Head of caudate nucleus (tissue), 42 donors: ENCODE data around the gene NOA1.
A peak's percentile ranks its signal among the peaks of the same experiment; 100 is the strongest.
"Not testable (repeated sequence)": the region's sequence is repeated elsewhere in the genome, so short reads cannot be mapped to it uniquely, and the experiment has no call there.

Source experiments
- DNase-seq, 42 donors: peaks; one replicate each; pipeline versions ENCODE4 v3.0.0 to v3.0.0-alpha.2; 2020 to 2021; ENCODE audit warnings: mixed read lengths in 7 of 42
- intact Hi-C: fragments of 100-400 bp; cut with DNase I; formaldehyde crosslinking; loops from one replicate; pipeline ENCODE4 v1.15.0; 2022

The NOA1 gene

DNA sequence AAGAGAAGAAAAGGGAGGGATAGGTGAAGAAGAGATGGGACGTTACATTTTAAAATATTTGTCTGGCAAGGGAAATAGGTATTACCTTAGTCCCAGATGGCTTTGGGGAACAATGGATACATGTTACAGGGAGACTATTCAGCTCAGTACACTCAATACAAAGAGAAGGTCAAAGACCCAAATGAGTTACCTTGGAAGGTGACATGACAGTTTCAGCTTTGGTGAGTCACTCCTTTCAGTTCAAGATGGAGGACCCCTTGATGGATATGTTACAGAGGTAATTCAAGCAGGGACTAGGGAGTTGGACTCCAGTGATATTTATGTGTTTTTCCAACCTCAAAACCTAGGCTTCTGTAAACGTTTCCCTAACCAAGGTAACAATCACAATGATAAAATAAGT, 5.0 kb downstream of the NOA1 start:
- intact Hi-C loops: no loop called here
- no peak for DNase-seq

DNA sequence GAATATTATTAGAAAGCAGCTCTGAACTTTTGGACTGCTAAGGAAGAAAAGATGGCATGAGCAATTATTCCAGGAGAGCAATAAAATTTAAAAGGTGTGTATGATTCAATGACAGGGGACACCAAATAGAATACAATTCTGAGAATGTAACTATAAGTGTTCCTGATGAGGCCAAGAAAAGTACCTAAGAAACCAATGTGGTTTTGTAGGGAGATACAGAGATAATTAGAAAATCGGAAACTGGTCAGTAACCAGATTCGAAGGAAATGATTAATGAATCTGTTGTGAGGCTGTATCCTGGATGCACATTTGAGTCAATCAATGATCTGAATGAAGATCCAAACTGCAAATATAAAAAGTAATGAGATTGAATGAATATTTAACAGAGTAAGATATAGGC, 6.0 kb downstream of the NOA1 start:
- intact Hi-C loops: no loop called here
- no peak for DNase-seq

DNA sequence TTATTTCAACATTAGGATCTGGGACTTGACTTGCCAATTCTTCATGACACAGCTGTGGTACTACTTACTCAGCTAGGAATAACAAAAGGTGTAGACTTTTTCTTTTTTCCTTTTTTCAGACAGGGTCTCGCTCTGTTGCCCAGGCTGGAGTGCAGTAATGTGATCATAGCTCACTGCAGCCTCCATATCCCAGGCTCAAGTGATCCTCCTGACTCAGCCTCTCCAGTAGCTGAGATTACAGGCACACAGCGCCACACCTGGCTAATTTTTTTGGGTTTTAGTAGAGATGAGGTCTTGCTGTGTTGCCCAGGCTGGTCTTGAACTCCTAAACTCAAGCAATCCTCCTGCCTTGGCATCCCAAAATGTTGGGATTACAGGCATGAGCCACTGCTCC, 16.3 kb downstream of the NOA1 start:
- DNase-seq: peak in 1 of 42 donors; percentile 8

DNA sequence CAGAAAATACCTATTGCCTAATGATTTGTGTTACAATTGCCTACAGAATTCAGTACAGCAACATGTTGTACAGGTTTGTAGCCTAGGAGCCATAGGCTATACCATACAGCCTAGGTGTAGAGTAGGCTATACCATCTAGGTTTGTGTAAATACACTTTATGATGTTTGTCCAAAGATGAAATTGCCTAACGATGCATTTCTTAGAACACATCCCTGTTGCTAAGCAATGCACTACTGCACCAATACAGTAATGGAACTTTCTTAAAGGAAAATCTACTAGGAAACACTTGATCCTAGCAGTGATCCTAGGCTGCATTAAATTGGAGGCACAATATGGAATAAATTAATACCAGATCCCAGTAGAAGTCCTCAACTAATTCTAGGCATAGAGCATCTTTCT, 18.3 kb downstream of the NOA1 start:
- intact Hi-C loops: no loop called here

More for the DNA sequence above, 16.3 kb downstream of the NOA1 start:
- intact Hi-C loops: no loop called here

DNA sequence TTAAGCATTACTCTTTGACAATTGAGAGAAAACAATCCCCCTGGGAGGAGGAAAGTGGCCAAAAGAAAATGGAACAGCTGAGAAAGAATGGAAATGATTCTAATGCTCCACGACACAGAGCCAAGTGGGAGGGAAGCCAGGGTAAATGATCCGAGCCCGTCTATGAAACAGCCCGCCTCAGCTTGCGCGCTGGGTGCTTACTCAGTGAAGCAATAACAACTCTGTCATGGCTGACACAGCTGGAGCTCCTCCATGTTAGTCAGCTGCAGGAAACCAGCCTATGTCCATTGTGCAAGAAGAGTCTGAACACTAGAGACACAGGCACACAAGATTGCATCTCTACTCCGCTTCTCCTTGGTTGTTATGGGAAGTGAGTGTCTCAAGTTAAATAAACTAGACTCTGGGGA, 19.3 kb downstream of the NOA1 start:
- intact Hi-C loops: no loop called here
- peak in 39 of 42 donors; percentile 20 to 91 (median 70) for DNase-seq

More for the DNA sequence above, 18.3 kb downstream of the NOA1 start:
- DNase-seq: no peak

GRCh38 chr4:56953680-56954520, 23.5 kb downstream of the NOA1 start:
- peak in 18 of 42 donors; percentile 12 to 59 (median 36) for DNase-seq
- intact Hi-C loops: no loop called here

DNA sequence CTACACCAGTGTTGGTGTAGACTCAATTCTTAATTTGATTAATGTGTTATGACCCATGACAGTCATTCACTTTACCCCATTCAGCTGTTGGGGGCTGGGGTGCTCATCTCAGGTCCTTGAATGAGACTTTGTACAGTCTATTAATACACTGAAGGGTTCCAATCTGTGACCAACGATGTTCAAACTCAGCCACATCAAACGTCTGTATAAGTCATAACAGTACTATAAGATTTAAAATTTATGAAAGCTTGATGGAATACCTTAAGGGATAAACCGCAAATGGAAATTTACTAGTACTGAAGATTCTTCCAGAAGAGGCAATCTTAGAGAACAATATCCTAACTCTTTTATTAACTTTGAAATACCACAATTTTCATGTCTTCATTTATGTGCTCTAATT, 36.0 kb downstream of the NOA1 start:
- intact Hi-C loops: no loop called here
- DNase-seq: no peak

- intact Hi-C loops: no loop called here
- no peak for DNase-seq
Measured at GRCh38 chr4:56940971-56941370, 36.4 kb downstream of the NOA1 start.

GRCh38 chr4:56940403-56940802, 37.0 kb downstream of the NOA1 start:
- DNase-seq: no peak
- intact Hi-C loops: no loop called here

DNA sequence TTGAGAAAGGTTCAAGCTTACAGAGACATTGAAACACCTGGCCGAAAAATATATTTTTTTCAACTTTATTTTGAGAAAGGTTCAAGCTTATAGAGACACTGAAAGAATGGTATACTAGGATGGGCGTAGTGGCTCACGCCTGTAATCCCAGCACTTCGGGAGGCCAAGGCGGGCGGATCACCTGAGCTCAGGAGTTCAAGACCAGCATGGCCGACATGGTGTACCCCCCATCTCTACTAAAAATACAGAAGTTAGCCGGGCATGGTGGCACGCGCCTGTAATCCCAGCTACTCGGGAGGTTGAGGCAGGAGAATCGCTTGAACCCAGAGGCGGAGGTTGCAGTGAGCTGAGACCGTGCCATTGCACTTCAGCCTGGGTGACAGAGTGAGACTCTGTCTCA, 37.6 kb downstream of the NOA1 start:
- intact Hi-C loops, DNase-seq: not testable (repeated sequence)

DNA sequence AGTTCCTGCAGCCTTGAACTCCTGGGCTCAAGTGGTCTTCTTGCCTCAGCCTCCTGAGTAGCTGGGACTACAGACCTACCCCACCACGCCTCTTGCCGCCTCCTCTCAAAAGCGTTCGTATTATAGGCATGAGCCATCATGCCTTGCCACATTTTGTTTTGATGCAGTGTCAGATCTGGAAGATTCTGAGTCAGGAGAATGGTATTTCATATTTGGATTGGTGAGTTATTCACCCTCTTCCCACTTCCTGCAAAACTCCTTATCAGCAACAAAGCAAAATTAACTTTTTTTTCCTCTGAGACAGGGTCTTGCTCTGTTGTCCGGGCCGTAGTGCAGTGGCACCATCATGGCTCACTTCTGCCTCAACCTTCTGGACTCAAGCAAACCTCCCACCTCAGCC, 40.1 kb downstream of the NOA1 start:
- DNase-seq: no peak
- intact Hi-C loops: no loop called here

DNA sequence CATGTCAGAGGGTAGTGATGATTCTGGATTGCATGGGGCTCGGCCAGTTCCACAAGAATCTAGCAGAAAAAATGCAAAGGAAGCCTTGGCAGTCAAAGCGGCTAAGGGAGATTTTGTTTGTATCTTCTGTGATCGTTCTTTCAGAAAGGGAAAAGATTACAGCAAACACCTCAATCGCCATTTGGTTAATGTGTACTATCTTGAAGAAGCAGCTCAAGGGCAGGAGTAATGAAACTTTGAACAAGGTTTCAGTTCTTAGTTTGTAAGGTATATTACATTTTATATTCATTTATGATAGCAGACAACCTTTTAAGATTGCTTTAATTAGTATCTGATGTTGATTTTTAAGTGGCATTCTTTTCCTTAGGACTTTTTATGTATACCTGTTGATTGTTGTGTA, 45.5 kb downstream of the NOA1 start:
- no peak for DNase-seq
- intact Hi-C loops: no loop called here

DNA sequence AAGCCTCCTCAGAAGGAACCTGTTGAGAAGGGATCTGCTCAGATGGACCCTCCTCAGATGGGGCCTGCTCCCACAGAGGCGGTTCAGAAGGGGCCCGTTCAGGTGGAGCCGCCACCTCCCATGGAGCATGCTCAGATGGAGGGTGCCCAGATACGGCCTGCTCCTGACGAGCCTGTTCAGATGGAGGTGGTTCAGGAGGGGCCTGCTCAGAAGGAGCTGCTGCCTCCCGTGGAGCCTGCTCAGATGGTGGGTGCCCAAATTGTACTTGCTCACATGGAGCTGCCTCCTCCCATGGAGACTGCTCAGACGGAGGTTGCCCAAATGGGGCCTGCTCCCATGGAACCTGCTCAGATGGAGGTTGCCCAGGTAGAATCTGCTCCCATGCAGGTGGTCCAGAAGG, 46.8 kb downstream of the NOA1 start:
- intact Hi-C loops: no loop called here

GRCh38 chr4:56927196-56927595, 50.2 kb downstream of the NOA1 start:
- intact Hi-C loops: no loop called here
- no peak for DNase-seq

More for the DNA sequence above, 46.8 kb downstream of the NOA1 start:
- no peak for DNase-seq

GRCh38 chr4:56914977-56915376, 62.4 kb downstream of the NOA1 start:
- intact Hi-C loops, DNase-seq: not testable (repeated sequence)

DNA sequence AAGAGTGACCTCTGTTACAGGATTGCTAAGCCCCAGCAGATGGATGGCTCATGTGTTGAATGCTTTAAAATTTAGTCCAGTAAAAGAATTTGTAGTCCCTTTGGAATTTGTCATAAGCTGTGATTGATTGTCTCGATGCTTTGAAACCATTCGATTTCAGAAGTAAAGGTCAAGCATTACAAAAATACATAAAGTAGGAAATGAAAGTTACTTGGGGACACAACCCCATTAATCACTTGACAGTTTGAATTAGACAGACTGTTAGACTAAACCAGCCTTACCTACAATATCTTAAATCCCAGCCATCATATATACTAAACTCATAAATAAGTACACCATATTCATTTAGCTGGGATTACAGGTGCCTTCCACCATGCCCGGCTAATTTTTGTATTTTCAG, 63.1 kb downstream of the NOA1 start:
- intact Hi-C loops: no loop called here
- DNase-seq: peak in 1 of 42 donors; percentile 4
